Liver (tissue), 9 donors: ENCODE measurements around the gene DDX31. TPM values are rescaled to one million over a fixed set of nuclear protein-coding genes. Genes with fewer than 3 reads are reported as not detected.
"Not testable (repeated sequence)": the region's sequence is repeated elsewhere in the genome, so short reads cannot be mapped to it uniquely, and the experiment has no call there.

ENCODE experiments used
- DNase-seq: peaks from one replicate; pipeline ENCODE4 v3.0.0-alpha.2; 2017; ENCODE audit warnings: low spot score
- H3K27ac ChIP-seq, 2 donors: one replicate each; pipeline ENCODE4 v1.7.0; 2013; ENCODE audit warnings: inconsistent platforms in 2 of 2, low read length in 2 of 2, control low read depth in 1 of 2, low read depth in 1 of 2, mild to moderate bottlenecking in 1 of 2
- H3K27me3 ChIP-seq, 4 donors: one replicate each; pipeline versions ENCODE4 v1.6.1 to v1.7.0; 2013; ENCODE audit warnings: low read length in 3 of 4, inconsistent platforms in 1 of 4, mild to moderate bottlenecking in 1 of 4, moderate library complexity in 1 of 4; ENCODE audit not compliant: control insufficient read depth in 4 of 4, insufficient read depth in 4 of 4
- H3K36me3 ChIP-seq, 4 donors: one replicate each; pipeline versions ENCODE4 v1.6.1 to v1.7.0; 2013; ENCODE audit warnings: low read length in 3 of 4, mild to moderate bottlenecking in 3 of 4, low read depth in 1 of 4, moderate library complexity in 1 of 4; ENCODE audit not compliant: control insufficient read depth in 4 of 4, insufficient read depth in 3 of 4
- H3K4me1 ChIP-seq, 4 donors: one replicate each; pipeline versions ENCODE4 v1.6.1 to v1.7.0; 2013; ENCODE audit warnings: low read length in 3 of 4, mild to moderate bottlenecking in 3 of 4, moderate library complexity in 1 of 4; ENCODE audit not compliant: control insufficient read depth in 4 of 4, insufficient read depth in 4 of 4
- H3K4me3 ChIP-seq, 3 donors: one replicate each; pipeline versions ENCODE4 v1.6.1 to v1.7.0; 2013; ENCODE audit warnings: low read length in 3 of 3, control low read depth in 1 of 3, low read depth in 1 of 3, mild to moderate bottlenecking in 1 of 3
- H3K9ac ChIP-seq, 2 donors: one replicate each; pipeline ENCODE4 v1.7.0; 2013; ENCODE audit warnings: low read length in 2 of 2, mild to moderate bottlenecking in 2 of 2, moderate library complexity in 2 of 2, control low read depth in 1 of 2, low read depth in 1 of 2
- H3K9me3 ChIP-seq, 4 donors: one replicate each; pipeline versions ENCODE4 v1.6.1 to v1.7.0; 2013; ENCODE audit warnings: low read length in 3 of 4; ENCODE audit not compliant: control insufficient read depth in 4 of 4
- ATF3 ChIP-seq: IDR thresholded peaks from 2 replicates; pipeline ENCODE4 v1.6.1; 2016; ENCODE audit warnings: antibody characterized with exemption
- CTCF ChIP-seq: fragments of 150-350 bp; IDR thresholded peaks from 2 replicates; pipeline ENCODE4 v1.5.1; 2017; ENCODE audit warnings: improper control_type of control experiment, low read depth, low read length; ENCODE audit not compliant: missing input control
- GABPA ChIP-seq, 2 donors: IDR thresholded peaks in 1 of 2; conservative IDR thresholded peaks in 1 of 2; 2 replicates each; pipeline ENCODE4 v1.6.1; 2016; ENCODE audit warnings: antibody characterized with exemption in 2 of 2, mild to moderate bottlenecking in 1 of 2, moderate library complexity in 1 of 2
- JUND ChIP-seq, 2 donors: IDR thresholded peaks; 2 replicates each; pipeline ENCODE4 v1.6.1; 2016; ENCODE audit warnings: antibody characterized with exemption in 2 of 2
- MAX ChIP-seq: IDR thresholded peaks from 2 replicates; pipeline ENCODE4 v1.6.1; 2016; ENCODE audit warnings: antibody characterized with exemption
- RAD21 ChIP-seq, 2 donors: IDR thresholded peaks; 2 replicates each; pipeline ENCODE4 v1.6.1; 2016; ENCODE audit warnings: antibody characterized with exemption in 2 of 2, mild to moderate bottlenecking in 2 of 2
- TAF1 ChIP-seq: conservative IDR thresholded peaks from 2 replicates; pipeline ENCODE4 v1.6.1; 2016; ENCODE audit warnings: antibody characterized with exemption, mild to moderate bottlenecking
- YY1 ChIP-seq: IDR thresholded peaks from 2 replicates; pipeline ENCODE4 v1.6.1; 2016; ENCODE audit warnings: antibody characterized with exemption, mild to moderate bottlenecking
- WGBS: extraction: QIAGEN DNeasy Blood & Tissue Kit; methylation state at CpG from one replicate; pipeline ENCODE4 v1.1.7; 2013; 5-methylcytosine and 5-hydroxymethylcytosine counted together
- polyA plus RNA-seq, 2 donors: library from polyadenylated mRNA; stranded (reverse) in 1 of 2; unstranded in 1 of 2; fragments of 200-250 nt in 1 of 2; fragments of >200 nt in 1 of 2; fragmentation: Nextera tagmentation in 1 of 2; extraction: Ambion mirVana in 1 of 2; gene quantifications; one replicate each; pipeline versions ENCODE4 v1.2.1 to v1.2.3, GENCODE V29; 2013 to 2015
- total RNA-seq, 2 donors: library from RNA; depleted of rRNA; stranded (reverse); fragments of >200 nt; gene quantifications; one replicate each; pipeline ENCODE4 v1.2.3, GENCODE V29; 2014
- TF ChIP-seq, protein P1 (sequence below): IDR thresholded peaks from 2 replicates; pipeline ENCODE4 v1.6.1; 2016; ENCODE audit warnings: antibody characterized with exemption, mild to moderate bottlenecking
- donor health status: healthy.
- donor health status: healthy.
- donor health status: healthy.
- donor health status: healthy.
- donor health status: healthy.

The DDX31 gene
- total and polyA plus RNA-seq, 4 donors: 2.5 to 9.6 (median 4.5) TPM

DNA sequence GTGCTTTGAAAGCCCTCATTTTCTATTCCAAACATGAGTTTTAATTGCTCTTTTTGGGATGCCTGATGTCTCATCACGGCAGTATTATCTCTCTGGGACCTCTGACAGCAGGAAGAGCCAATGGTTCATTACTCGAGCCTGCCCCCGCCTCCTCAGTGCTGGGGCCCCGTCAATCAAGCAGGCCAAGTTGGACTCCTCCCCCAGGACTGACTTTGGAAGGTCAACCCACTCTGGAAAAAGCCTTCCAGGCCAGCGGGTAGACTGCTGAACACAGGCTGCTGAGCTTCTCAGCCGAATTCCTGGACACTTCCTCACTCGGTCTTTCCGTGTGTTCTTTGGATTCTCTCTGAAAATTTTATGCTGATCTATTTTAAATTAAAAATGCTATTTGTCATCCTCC is 96.9 kb downstream of the DDX31 start (continued):
- TF ChIP-seq CTCF (no peak), TAF1 (no peak), MAX (no peak), YY1 (no peak), JUND (IDR thresholded peaks at IDR 0.05) (no peak), GABPA (IDR thresholded peaks at IDR 0.05 in 1 of 2, conservative IDR thresholded peaks at IDR 0.05 in 1 of 2) (no peak)

DNA sequence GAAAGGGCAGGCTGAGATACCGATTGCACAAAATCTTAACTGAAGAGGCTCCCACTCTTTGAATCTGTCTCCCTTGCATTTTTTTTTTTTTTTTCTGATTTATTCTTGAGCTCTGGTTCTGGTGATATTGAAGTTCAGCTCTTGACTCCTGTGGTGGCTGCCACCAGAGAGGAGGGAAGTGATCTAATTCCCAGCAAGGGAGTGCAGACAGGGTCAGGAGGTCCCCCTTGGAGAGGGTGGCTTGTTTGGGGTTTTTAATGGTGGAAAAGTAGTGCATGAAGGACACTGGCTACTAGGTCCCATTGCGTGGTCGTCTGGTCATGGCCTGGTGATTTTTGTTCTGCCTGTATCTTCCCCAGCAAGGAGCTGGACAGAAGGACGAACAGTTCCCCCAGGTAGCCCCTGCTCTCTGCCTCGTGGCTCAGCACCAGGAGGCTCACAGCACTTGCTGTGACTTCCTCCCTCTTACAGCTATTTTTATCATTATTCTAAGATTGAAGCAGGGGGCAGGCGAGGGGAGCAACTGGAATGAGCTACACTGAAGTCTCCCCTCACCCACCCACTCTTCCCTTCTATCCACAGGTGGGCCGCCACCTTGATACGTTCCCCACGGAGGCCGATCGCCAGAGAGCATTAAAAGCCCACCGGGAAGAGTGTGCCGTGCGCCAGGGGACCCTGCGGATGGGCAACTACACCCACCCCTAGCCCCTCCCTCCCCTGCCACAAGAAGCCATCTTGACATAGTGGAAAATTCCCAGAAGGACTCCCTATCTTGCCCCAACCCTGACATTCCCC is 97.8 kb downstream of the DDX31 start:
- H3K9ac ChIP-seq: no peak overlapping the region
- H3K36me3 ChIP-seq: no peaks in the 10 kb centered on the region
- peaks cover 0 to under 1% (median 0%) of the 10 kb centered on the region in 4 donors for H3K27me3 ChIP-seq
- no peaks in the 10 kb centered on the region for H3K9me3 ChIP-seq
- H3K4me3 ChIP-seq: no peak overlapping the region
- no peak for DNase-seq
- no peaks in the 10 kb centered on the region for H3K4me1 ChIP-seq
- H3K27ac ChIP-seq: no peak overlapping the region
- 80% methylated on average over 15 of the region's 15 CpGs for WGBS
- no peak for TF ChIP-seq GABPA (IDR thresholded peaks at IDR 0.05 in 1 of 2, conservative IDR thresholded peaks at IDR 0.05 in 1 of 2)
- no peak for TF ChIP-seq ATF3
- TF ChIP-seq RAD21 (IDR thresholded peaks at IDR 0.05): no peak
- no peak for TF ChIP-seq CTCF
- TF ChIP-seq, protein P1, sequence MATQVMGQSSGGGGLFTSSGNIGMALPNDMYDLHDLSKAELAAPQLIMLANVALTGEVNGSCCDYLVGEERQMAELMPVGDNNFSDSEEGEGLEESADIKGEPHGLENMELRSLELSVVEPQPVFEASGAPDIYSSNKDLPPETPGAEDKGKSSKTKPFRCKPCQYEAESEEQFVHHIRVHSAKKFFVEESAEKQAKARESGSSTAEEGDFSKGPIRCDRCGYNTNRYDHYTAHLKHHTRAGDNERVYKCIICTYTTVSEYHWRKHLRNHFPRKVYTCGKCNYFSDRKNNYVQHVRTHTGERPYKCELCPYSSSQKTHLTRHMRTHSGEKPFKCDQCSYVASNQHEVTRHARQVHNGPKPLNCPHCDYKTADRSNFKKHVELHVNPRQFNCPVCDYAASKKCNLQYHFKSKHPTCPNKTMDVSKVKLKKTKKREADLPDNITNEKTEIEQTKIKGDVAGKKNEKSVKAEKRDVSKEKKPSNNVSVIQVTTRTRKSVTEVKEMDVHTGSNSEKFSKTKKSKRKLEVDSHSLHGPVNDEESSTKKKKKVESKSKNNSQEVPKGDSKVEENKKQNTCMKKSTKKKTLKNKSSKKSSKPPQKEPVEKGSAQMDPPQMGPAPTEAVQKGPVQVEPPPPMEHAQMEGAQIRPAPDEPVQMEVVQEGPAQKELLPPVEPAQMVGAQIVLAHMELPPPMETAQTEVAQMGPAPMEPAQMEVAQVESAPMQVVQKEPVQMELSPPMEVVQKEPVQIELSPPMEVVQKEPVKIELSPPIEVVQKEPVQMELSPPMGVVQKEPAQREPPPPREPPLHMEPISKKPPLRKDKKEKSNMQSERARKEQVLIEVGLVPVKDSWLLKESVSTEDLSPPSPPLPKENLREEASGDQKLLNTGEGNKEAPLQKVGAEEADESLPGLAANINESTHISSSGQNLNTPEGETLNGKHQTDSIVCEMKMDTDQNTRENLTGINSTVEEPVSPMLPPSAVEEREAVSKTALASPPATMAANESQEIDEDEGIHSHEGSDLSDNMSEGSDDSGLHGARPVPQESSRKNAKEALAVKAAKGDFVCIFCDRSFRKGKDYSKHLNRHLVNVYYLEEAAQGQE: no peak

GRCh38 chr9:132568787-132569186 is 101.0 kb downstream of the DDX31 start:
- not testable (repeated sequence) for H3K36me3 ChIP-seq, H3K4me3 ChIP-seq, H3K27ac ChIP-seq, H3K9me3 ChIP-seq, H3K9ac ChIP-seq, DNase-seq, H3K4me1 ChIP-seq, H3K27me3 ChIP-seq
- WGBS: 84% methylated on average over 2 of the region's 2 CpGs
